Pulmonary artery endothelial cell (primary cell): ENCODE results near the gene KHDC1. TPM values are rescaled to one million over a fixed set of nuclear protein-coding genes. Genes with fewer than 3 reads are reported as not detected.
"Not testable (repeated sequence)": the region's sequence is repeated elsewhere in the genome, so short reads cannot be mapped to it uniquely, and the experiment has no call there.

Experiments used
- DNase-seq: peaks from one replicate; pipeline ENCODE4 v3.0.0-alpha.2; 2011; ENCODE audit warnings: low read depth, low spot score
- total RNA-seq: library from RNA; depleted of rRNA; stranded (reverse); fragments of >200 nt; gene quantifications from 2 replicates; pipeline ENCODE4 v1.2.3, GENCODE V29; 2014

The KHDC1 gene
- total RNA-seq, 1 donor from 2014 or later, result 0.59 TPM

DNA sequence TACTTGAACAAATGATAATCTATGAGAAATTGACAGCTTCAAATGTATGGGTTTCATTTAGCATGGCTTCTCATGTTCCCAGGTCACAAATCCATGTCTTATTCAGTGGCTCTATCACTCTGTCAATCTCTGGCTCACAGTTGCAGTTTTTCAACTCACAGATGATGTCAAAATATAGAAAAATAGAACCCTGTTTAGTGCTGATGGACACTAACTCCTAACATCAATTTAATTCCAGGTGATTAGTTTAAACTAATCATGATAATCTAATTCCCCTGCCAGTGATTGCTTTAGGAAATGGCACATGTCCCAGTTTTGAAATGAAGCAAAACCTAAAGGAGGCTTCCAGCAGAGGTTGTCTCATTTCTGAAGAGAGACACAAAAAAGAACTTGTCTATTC, 13.0 kb downstream of the KHDC1 start:
- DNase-seq, result no peak

DNA sequence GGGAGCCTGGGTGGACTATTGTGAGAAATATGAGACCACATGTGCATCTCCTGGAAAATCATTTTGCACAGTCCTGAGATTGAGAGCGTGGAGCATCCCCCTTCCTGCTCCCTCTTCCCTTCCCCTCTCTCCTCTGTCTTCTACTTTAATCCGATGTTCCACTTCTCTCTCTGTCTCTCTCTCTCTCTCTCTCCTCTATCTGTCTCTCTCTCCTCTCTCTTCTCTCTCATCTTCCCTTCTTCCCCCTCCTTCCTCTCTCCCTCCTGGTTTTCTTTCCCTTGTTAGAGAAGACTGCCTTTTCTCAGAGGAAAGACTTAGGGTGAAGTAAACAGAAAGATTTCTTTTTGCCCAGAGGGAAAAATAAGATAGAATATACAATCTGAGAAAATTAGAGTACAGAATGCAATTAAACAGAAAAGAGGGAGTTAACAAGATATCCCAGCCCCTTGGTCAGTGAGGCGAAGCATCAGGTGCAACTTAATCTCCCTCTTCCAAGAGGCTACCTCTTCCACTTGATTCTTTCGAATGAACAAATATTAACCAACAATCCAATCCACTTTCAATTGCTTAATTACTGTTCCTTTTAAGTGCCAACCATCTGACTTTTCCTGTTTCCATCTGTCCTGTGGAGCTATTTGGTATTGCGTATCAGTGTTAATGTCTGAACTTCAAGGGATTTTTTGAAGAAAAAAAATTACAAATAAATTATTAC, 14.6 kb downstream of the KHDC1 start:
- DNase-seq, result no peak

DNA sequence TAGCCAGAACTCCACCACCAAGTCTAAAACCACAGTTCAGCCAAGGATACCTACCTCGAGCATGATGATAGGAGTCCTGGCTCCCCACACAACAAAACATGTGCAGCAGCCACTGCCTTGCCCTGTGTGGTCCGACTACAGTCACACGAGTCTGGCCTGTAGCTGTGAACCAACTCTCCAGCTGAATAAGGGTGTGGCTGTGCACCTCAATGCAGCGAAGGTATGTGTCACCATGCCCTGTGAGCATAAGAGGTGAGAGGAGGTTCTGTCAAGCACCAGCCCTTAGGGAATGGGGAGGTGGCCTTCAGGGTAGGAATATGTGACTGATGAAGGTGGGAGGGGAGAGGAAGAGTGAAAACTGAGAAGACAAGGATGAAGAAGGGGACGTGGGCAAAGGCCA, 21.0 kb downstream of the KHDC1 start:
- DNase-seq, result no peak

DNA sequence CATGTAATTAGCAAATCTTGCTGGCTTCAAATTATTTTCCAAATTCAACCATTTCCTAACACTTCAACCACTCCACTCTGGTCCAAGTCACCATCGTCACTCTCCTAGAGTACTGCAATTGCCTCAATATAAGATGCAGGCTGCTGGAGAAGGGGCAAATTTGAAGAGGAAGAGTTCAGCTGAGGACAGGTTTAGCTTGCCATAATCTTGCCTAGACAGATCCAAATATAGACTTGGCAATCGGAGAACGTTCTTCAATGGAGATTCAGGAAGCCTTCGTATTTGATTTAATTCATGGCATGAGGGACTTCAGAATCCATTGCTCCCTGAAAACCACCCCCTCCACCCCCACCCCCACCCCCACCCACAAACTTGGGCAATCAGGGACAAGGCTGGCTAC, 22.3 kb downstream of the KHDC1 start:
- no peak for DNase-seq

DNA sequence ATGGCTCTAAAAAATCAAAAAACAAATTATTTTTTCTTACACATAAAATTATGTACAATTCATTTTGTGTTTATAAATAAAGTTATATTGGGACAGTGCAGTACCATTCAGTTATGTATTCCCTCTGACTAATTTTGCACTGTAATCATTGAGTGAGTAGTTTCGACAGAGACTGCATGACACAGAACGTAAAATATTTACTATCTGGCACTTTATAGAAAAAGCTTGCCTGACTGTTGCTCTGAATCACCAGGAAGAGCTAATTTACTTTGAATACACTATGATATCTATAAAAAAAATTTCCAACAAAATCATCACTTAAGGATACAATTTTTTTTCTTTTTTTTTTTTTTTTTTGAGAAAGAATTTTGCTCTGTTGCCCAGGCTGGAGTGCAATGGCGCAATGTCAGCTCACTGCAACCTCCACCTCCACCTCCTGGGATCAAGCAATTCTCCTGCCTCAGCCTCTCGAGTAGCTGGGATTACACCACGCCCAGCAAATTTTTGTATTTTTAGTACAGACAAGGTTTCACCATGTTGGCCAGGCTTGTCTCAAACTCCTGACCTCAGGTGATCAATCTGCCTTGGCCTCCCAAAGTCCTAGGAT, 26.7 kb downstream of the KHDC1 start:
- DNase-seq, result no peak

DNA sequence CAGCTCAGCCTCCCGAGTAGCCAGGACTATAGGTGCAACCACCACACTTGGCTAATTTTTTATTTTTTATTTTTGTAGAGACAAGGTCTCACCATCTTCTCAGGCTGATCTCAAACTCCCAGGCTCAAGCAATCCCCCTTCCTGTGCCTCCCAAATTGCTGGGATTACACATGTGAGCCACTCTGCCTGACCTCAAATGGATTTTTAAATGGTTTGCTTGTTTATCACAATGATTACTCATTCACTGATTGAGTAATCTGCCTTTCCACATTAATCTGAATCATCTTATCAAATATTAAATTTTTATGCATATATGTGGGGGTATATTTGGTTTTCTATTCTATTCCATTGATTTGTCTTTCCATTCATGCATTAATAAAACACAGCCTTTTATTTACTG, 28.3 kb downstream of the KHDC1 start:
- no peak for DNase-seq

DNA sequence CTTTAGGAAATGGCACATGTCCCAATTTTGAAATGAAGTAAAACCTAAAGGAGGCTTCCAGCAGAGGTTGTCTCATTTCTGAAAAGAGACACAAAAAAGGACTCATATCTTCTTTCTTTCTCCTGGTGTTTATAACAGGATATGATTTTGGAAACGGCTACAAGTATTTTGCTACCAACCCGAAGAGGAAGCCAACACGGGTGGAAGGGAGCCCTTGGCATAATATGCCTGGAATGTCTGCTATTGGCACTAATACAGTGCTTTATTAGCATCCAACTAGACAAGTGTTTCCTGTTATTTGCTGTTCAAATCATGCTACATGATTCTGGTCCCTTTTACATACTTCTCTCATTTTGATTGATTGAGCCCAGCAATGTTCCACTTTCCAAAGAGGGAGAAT, 29.0 kb downstream of the KHDC1 start:
- DNase-seq, result not testable (repeated sequence)

DNA sequence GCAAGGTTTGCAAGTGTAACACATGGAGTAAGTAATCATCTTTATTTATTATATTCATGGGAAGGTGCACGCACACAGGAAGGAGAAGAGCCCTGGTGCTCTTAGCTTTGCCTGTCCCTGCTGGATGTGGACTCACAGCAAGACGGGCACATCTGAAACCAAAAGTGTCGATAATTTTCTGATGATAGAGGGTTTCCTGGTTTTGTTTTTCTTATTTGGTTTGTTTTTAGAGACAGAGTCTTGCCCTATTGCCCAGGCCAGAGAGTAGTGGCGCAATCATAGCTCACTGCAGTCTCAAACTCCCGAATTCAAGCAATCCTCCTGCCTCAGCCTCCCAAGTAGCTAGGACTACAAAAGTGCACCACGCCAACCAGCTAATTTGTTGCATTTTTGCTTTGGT, 29.9 kb downstream of the KHDC1 start:
- no peak for DNase-seq

DNA sequence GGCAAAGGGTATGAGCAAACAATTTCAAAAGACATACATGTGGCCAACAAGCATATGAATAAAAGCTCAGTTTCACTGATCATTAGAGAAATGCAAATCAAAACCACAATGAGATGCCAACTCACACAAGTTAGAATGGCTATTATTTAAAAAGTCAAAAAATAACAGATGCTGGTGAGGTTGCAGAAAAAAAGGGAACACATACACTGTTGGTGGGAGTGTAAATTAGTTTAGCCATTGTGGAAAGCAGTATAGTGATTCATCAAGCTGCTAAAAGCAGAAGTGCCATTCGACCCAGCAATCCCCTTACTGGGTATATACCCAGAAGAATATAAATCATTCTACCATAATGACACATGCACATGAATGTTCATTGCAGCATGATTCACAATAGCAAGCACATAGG, 31.0 kb downstream of the KHDC1 start:
- DNase-seq, result no peak

DNA sequence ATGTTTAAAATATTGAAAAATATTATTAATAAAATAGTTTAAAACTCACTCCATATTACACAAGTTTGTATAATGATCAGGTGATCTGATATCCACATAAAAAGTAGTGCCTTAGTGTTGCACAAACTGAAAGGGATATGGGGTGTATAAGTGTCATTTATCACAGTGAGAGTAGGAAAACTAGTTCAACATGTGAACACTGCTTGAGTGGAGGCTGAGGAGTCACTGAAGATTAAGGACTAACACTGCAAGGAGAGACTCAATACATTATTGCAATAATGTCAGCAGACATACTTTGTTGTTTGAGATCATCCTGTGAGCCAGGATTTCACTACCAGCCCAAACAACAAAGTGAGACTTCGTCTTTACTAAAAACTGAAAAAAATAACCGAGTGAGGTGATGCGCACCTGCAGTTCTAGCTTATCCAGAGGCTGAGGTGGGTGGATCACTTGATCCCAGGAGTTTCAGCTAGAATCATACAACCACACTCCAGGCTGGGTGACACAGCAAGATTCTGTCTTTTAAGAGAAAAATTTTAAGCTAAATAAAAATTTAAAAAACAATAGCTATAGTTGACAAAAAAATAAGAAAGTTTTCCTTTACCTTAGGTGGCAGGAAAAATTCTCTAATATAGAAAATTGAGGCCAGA, 35.3 kb downstream of the KHDC1 start:
- DNase-seq, result no peak

DNA sequence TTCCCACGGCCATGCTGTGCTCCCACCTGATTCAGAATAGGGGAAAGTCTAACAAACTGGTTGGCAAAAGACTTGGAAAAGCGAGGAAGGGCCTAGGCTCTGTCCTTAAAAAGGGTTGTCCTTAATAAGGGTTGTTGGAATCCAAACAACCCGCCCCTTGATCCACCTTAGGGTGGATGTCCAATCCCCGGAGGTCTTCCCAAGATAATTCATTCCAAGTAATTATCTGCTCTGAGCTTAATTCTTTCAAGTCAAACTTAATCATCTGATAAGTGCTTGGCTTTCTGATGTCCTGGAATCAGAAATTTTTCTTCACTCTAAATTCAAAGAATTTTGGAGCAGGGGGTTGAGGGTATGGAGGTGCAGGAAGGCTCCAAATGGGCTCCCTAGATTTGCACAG, 37.6 kb downstream of the KHDC1 start, which contains the start of gene KHDC1L:
Gene KHDC1L (minus strand): TSS at position 101 of the 400 bp plus-strand sequence. CDS start 88 bp downstream, at position 13.
- no peak for DNase-seq

DNA sequence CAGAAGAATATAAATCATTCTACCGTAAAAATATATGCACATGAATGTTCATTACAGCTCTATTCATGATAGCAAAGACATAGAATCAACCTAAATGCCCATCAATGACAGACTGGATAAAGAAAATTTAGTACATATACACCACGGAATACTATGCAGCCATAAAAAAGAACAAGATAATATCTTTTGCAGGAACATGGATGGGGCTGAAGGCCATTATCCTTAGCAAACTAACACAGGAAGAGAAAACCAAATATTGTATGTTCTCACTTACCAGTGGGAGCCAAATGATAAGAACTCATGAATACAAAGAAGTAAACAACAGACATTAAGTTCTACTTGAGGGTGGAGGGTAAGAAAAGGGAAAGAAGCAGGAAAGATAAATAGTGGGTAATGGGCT, 46.1 kb downstream of the KHDC1 start:
- no peak for DNase-seq

DNA sequence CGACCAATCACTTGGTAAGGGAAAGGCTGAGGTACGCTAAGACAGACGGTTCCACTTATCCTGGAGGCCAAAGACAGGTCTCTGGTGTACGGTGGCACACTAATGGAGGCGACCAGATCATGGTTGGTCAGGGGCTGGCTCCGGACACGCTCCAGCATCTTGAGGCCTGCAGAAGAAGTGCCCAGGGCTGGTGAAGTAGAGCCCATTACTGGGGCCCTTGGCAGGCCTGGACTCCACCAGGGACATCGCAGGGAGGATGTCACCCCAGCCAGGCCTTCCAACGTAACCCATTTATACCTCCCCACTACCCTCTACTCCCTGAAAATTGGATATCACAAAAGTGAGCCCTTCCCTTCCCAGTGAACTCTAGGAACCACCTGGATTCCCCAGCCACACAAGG, 53.9 kb downstream of the KHDC1 start:
- DNase-seq, result no peak

DNA sequence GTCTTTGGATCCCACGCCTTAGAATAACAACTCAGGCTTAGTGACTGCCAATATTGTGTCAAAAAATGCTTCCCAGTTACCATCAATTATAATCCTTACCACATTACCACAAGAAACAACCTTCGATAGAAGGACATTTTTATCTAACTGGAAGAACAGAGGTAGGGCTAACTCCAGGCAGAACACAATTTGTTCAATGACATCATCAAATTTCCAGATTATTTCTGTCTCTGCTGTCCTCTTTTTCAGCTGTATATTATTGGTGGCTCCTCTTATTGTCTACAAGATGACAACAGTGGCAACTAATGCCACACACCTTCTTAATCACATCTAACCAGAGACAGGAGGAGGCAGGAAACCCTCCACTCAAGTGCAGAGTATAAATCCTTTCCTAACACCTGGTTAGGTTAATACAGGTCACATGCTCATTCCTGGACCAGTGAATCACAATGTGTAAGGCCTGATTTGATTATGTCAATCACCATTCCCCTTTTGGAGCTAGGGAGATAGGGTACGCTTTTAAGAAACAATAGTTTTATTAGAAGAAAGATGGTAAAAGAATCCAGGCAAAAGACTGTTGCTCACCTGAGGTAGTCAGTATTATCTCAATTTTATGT, 55.7 kb downstream of the KHDC1 start:
- DNase-seq, result no peak

DNA sequence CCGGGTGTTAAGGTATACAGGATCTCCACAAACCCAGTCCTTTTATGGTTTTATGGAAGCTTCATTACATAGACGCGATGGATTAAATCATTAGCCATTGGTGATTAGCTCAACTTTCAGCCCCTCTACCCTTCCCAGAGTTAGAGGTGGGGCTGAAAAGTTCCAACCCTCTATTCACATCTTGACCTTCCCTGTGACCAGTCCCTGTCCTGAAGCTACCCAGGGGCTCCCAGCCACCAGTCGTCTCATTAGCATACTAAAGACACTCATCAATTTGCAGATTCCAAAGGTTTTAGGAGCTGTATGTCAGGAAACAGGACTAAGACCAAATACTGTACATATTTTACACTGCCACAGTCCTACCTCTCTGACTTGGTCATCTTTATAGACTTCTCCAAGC, 58.7 kb downstream of the KHDC1 start:
- no peak for DNase-seq

DNA sequence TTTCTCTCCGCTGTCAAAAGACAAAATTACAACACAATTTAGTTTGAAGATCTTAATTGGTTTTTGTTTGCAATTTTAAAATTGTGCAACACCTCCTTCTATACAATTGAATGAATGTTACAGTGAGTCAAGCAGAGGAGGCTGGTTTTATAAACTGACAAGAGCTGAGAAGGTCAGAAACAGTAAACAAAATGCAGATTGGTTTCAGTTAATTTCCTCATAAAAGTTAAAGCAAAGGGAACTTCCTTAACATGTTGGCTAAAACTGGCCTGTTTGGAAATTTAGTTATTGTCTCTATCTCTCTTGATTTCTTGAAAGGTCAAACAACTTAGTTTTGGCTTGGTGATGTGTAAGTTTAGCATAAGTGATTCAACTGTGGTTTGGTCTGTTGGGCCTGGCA, 59.9 kb downstream of the KHDC1 start:
- no peak for DNase-seq

DNA sequence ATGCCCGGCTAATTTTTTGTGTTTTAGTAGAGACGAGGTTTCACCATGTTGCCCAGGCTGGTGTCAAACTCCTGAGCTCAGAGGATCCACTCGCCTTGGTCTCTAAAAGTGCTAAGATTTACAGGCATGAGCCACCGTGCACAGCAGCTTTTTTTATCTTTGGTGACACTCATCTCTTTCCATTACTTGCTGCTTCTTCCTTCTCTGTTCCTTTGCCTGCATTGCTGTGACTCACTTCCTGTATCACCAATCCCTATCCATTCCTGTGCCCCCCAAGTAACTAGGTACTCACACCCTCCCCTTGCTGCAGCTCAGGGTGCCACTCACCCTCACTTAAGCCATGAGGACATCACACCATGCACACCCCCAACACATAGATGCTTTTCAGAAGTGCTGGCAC, 62.3 kb downstream of the KHDC1 start:
- DNase-seq, result no peak

DNA sequence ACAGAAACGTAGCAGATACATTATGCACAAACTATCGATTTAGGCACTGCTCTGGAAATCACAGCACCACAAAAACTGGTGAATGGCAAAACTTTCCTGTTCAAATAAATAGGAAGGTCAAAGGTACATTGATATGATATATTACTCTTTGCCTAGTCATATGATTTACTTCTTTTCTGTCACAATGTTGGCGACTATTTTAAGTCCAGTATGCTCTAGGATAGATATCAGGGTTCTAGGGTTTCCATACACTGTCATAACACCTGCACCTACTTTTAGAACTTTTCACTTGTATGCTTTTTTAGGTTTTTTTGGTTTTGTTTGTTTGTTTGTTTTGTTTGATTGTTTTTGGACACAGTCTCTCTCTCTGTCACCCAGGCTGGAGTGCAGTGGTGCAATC, 62.7 kb downstream of the KHDC1 start:
- DNase-seq, result no peak

DNA sequence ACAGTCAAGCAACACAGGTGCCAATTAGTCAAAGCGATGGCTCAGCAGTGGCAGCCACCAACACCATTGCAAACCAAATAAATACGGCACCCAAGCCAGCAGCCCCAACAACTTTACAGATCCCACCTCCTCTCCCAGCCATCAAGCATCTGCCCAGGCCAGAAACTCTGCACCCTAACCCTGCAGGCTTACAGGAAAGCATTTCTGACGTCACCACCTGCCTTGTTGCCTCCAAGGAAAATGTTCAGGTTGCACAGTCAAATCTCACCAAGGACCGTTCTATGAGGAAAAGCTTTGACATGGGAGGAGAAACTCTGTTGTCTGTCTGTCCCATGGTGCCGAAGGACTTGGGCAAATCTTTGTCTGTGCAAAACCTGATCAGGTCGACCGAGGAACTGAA, 68.3 kb downstream of the KHDC1 start:
- DNase-seq, result no peak

DNA sequence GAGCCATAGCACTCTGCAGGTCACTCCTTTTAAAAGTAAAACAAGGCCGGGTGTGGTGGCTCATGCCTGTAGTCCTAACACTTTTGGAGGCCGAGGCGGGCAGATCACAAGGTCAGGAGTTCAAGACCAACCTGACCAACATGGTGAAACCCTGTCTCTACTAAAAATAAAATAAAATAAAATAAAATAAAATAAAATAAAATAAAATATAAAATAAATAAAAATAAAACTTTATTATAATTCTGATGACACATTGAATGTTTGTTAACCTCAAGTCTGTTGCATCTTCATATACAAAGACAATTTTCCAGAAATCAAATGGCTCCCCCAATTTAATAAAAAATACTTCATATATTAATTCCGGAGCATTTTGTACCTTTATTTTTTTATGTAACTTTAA, 69.7 kb downstream of the KHDC1 start:
- not testable (repeated sequence) for DNase-seq
